IMR-90 (cell line): ENCODE data around the gene CLC.

Experiments
- CEBPB ChIP-seq: IDR thresholded peaks from 2 replicates; pipeline ENCODE4 v1.6.1; 2012; ENCODE audit warnings: low read depth, low read length, improper control_type of control experiment
- MAZ ChIP-seq: IDR thresholded peaks from 2 replicates; pipeline ENCODE4 v1.6.1; 2012; ENCODE audit warnings: low read depth, mild to moderate bottlenecking, low read length, improper control_type of control experiment, moderate library complexity, borderline replicate concordance
- MXI1 ChIP-seq: IDR thresholded peaks from 2 replicates; pipeline ENCODE4 v1.6.1; 2012; ENCODE audit warnings: low read depth, mild to moderate bottlenecking, low read length, moderate library complexity, borderline replicate concordance
- NFE2L2 ChIP-seq: fragments of 150-350 bp; IDR thresholded peaks from 2 replicates; pipeline ENCODE4 v1.6.1; 2016; ENCODE audit warnings: low read depth, mild to moderate bottlenecking, low read length
- POLR2A ChIP-seq: IDR thresholded peaks from 2 replicates; pipeline ENCODE4 v1.6.1; 2012; ENCODE audit warnings: mild to moderate bottlenecking, low read depth, low read length
- SMC3 ChIP-seq: fragments of 150-350 bp; IDR thresholded peaks from 2 replicates; pipeline ENCODE4 v1.6.1; 2016; ENCODE audit warnings: low read depth, mild to moderate bottlenecking, antibody characterized with exemption, low read length, moderate library complexity
- TF ChIP-seq, protein P1 (sequence below): conservative IDR thresholded peaks from 2 replicates; pipeline ENCODE4 v1.5.1; 2012; ENCODE audit warnings: mild to moderate bottlenecking, low read depth, low read length, improper control_type of control experiment
- TF ChIP-seq, protein P2 (sequence below): fragments of 150-350 bp; IDR thresholded peaks from 2 replicates; pipeline ENCODE4 v1.6.1; 2016; ENCODE audit warnings: low read depth, mild to moderate bottlenecking, low read length, moderate library complexity, borderline replicate concordance
- TF ChIP-seq, protein P3 (sequence below): fragments of 150-350 bp; IDR thresholded peaks from 2 replicates; pipeline ENCODE4 v1.6.1; 2017; ENCODE audit warnings: mild to moderate bottlenecking, antibody characterized with exemption, low read length, low read depth

DNA sequence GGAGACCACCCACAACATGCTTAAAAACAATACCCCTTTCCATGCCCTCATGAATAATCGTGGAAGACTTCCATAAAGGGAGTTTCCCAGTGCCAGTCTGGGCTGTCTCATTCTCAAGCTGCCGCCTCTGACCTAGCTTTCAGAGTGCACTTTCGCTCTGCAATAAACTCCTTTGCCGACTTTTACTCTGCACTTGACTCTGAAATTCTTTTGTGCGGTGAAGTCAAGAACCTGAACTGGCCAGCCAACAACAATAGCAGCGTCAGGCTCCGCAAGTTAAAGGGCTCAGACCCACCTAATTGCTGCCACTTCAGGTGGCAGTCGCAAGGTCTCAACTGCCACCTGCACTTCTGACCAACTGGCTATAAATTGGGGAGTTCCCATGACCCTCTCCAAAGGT, 30.5 kb upstream of the CLC start:
- TF ChIP-seq, protein P1, sequence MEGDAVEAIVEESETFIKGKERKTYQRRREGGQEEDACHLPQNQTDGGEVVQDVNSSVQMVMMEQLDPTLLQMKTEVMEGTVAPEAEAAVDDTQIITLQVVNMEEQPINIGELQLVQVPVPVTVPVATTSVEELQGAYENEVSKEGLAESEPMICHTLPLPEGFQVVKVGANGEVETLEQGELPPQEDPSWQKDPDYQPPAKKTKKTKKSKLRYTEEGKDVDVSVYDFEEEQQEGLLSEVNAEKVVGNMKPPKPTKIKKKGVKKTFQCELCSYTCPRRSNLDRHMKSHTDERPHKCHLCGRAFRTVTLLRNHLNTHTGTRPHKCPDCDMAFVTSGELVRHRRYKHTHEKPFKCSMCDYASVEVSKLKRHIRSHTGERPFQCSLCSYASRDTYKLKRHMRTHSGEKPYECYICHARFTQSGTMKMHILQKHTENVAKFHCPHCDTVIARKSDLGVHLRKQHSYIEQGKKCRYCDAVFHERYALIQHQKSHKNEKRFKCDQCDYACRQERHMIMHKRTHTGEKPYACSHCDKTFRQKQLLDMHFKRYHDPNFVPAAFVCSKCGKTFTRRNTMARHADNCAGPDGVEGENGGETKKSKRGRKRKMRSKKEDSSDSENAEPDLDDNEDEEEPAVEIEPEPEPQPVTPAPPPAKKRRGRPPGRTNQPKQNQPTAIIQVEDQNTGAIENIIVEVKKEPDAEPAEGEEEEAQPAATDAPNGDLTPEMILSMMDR = no peak
- TF ChIP-seq, protein P2, sequence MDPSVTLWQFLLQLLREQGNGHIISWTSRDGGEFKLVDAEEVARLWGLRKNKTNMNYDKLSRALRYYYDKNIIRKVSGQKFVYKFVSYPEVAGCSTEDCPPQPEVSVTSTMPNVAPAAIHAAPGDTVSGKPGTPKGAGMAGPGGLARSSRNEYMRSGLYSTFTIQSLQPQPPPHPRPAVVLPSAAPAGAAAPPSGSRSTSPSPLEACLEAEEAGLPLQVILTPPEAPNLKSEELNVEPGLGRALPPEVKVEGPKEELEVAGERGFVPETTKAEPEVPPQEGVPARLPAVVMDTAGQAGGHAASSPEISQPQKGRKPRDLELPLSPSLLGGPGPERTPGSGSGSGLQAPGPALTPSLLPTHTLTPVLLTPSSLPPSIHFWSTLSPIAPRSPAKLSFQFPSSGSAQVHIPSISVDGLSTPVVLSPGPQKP = no peak
- no peak for TF ChIP-seq MXI1
- no peak for TF ChIP-seq SMC3
- TF ChIP-seq POLR2A = no peak
- TF ChIP-seq, protein P3, sequence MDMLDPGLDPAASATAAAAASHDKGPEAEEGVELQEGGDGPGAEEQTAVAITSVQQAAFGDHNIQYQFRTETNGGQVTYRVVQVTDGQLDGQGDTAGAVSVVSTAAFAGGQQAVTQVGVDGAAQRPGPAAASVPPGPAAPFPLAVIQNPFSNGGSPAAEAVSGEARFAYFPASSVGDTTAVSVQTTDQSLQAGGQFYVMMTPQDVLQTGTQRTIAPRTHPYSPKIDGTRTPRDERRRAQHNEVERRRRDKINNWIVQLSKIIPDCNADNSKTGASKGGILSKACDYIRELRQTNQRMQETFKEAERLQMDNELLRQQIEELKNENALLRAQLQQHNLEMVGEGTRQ = no peak
- no peak for TF ChIP-seq MAZ
- TF ChIP-seq NFE2L2 = no peak
- no peak for TF ChIP-seq CEBPB
